ENCODE results near the gene HECTD2.
"Not testable (repeated sequence)": the region's sequence is repeated elsewhere in the genome, so short reads cannot be mapped to it uniquely, and the experiment has no call there.

HECTD2 gene

GRCh38 chr10:91558473-91558872, 148.3 kb downstream of the HECTD2 start:
- peaks cover 0 to 51% (median 29%) of the 10 kb centered on the region in 4 donors for H3K4me1 ChIP-seq
- peak overlapping the region; percentile 3 to 72 for H3K27ac ChIP-seq
- TF ChIP-seq, protein P1, sequence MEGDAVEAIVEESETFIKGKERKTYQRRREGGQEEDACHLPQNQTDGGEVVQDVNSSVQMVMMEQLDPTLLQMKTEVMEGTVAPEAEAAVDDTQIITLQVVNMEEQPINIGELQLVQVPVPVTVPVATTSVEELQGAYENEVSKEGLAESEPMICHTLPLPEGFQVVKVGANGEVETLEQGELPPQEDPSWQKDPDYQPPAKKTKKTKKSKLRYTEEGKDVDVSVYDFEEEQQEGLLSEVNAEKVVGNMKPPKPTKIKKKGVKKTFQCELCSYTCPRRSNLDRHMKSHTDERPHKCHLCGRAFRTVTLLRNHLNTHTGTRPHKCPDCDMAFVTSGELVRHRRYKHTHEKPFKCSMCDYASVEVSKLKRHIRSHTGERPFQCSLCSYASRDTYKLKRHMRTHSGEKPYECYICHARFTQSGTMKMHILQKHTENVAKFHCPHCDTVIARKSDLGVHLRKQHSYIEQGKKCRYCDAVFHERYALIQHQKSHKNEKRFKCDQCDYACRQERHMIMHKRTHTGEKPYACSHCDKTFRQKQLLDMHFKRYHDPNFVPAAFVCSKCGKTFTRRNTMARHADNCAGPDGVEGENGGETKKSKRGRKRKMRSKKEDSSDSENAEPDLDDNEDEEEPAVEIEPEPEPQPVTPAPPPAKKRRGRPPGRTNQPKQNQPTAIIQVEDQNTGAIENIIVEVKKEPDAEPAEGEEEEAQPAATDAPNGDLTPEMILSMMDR (IDR thresholded peaks at IDR 0.05) = no peak
- H3K4me3 ChIP-seq = no peak overlapping the region
- H3K36me3 ChIP-seq = no peaks in the 10 kb centered on the region
- no peak for DNase-seq
- no peaks in the 10 kb centered on the region for H3K27me3 ChIP-seq
- no peaks in the 10 kb centered on the region for H3K9me3 ChIP-seq
- intact Hi-C loops (cut with DNase I; ENCODE audit: low total_unique reads) = loop anchor here (10.0 kb wide), 2 partner anchors 64 to 66 kb away; no protein-coding TSS in a partner anchor

DNA sequence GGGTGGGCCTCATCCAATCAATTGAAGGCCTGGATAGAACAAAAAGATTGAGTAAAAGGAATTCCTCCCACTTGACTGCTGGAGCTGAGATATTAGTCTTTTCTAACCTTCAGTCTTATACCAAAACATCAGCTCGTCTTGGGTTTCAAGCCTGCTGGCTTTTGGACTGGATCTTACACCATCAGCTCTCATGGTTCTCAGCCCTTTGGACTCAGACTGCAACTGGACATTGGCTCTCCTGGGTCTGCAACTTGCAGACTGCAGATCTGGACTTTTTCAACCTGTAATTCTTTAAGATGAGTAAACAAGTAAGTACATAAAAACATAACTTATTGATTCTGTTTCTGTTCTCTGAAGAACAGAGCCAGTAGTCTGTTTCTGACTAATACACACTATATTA, 149.0 kb downstream of the HECTD2 start:
- Histone ChIP-seq H3K27me3 (no peaks in the 10 kb centered on the region), H3K4me3 (no peak overlapping the region), H3K27ac (peak overlapping the region; percentile 3 to 72), H3K9me3 (no peaks in the 10 kb centered on the region), H3K4me1 (peaks cover 0 to 57% (median 34%) of the 10 kb centered on the region in 4 donors), H3K36me3 (no peaks in the 10 kb centered on the region)
- intact Hi-C loops (cut with DNase I; ENCODE audit: low total_unique reads) = loop anchor here (10.0 kb wide), 2 partner anchors 64 to 66 kb away; no protein-coding TSS in a partner anchor
- TF ChIP-seq, protein P1 (IDR thresholded peaks at IDR 0.05) = no peak
- no peak for DNase-seq

GRCh38 chr10:91559750-91560149, 149.6 kb downstream of the HECTD2 start:
- TF ChIP-seq, protein P1 (IDR thresholded peaks at IDR 0.05) = no peak
- intact Hi-C loops (cut with DNase I; ENCODE audit: low total_unique reads) = loop anchor here (10.0 kb wide), 2 partner anchors 65 kb away; no protein-coding TSS in a partner anchor
- no peak overlapping the region for H3K4me3 ChIP-seq
- no peak for DNase-seq
- no peaks in the 10 kb centered on the region for H3K36me3 ChIP-seq
- H3K27ac ChIP-seq = no peak overlapping the region
- H3K27me3 ChIP-seq = no peaks in the 10 kb centered on the region
- H3K9me3 ChIP-seq = no peaks in the 10 kb centered on the region
- peaks cover 0 to 57% (median 33%) of the 10 kb centered on the region in 4 donors for H3K4me1 ChIP-seq

- H3K9me3 ChIP-seq; DNase-seq; intact Hi-C loops (cut with DNase I; ENCODE audit: low total_unique reads); H3K4me3 ChIP-seq; H3K36me3 ChIP-seq; H3K27me3 ChIP-seq; H3K27ac ChIP-seq: not testable (repeated sequence)
- peaks cover 0 to 57% (median 27%) of the 10 kb centered on the region in 4 donors for H3K4me1 ChIP-seq
Measured at GRCh38 chr10:91560827-91561226, 150.7 kb downstream of the HECTD2 start.

GRCh38 chr10:91562839-91563581, 152.9 kb downstream of the HECTD2 start:
- intact Hi-C loops (cut with DNase I; ENCODE audit: low total_unique reads) = no loop called here
- peak overlapping the region; percentile 24 to 40 for H3K27ac ChIP-seq
- peaks cover 0 to 48% (median 25%) of the 10 kb centered on the region in 4 donors for H3K4me1 ChIP-seq
- no peaks in the 10 kb centered on the region for H3K36me3 ChIP-seq
- no peak for DNase-seq
- TF ChIP-seq, protein P1 (IDR thresholded peaks at IDR 0.05) = no peak
- H3K9me3 ChIP-seq = no peaks in the 10 kb centered on the region
- no peaks in the 10 kb centered on the region for H3K27me3 ChIP-seq
- H3K4me3 ChIP-seq = no peak overlapping the region

DNA sequence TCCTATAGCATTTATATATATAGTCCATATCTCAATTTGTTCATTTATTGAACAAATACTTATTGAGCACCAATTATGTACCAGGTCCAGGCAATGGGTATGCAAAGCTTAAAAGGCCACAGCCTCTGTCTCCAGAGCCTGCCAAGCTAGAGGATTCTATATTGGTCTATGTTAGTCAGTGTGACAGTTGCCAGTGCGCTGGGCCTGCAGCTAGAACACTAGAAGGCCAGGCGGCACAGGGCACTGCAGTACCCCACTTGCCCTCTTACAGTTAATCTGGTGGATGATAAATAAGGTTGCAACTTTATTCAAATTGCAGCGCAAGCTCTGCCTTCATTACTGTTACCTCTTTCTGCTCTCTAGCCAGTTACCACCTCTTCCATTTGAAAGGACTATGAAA, 153.9 kb downstream of the HECTD2 start:
- intact Hi-C loops (cut with DNase I; ENCODE audit: low total_unique reads) = no loop called here
- H3K27me3 ChIP-seq = no peaks in the 10 kb centered on the region
- no peaks in the 10 kb centered on the region for H3K9me3 ChIP-seq
- H3K4me3 ChIP-seq = no peak overlapping the region
- DNase-seq = no peak
- TF ChIP-seq, protein P1 (IDR thresholded peaks at IDR 0.05) = no peak
- H3K27ac ChIP-seq = peak overlapping the region in 1 of 2 donors; percentile 40
- peaks cover 0 to 41% (median 23%) of the 10 kb centered on the region in 4 donors for H3K4me1 ChIP-seq
- no peaks in the 10 kb centered on the region for H3K36me3 ChIP-seq

All from tibial artery (tissue), 4 donors.